Activated naive CD4-positive, alpha-beta T cell treated with anti-CD3 and anti-CD28 coated beads, Interleukin-2, amount 50 U/mL, for 24 hours (primary cell): Measurements from ENCODE around the gene TCF12.

Experiments used
- H3K27ac Mint-ChIP-seq: one replicate; pipeline ENCODE4 v1.8.0; 2021; ENCODE audit warnings: mild to moderate bottlenecking, mixed read lengths
- H3K27me3 Mint-ChIP-seq: one replicate; pipeline ENCODE4 v1.8.0; 2021; ENCODE audit warnings: mixed read lengths
- H3K36me3 Mint-ChIP-seq: one replicate; pipeline ENCODE4 v1.8.0; 2021; ENCODE audit warnings: mixed read lengths
- H3K4me1 Mint-ChIP-seq: one replicate; pipeline ENCODE4 v1.8.0; 2021; ENCODE audit warnings: mixed read lengths
- H3K4me3 Mint-ChIP-seq: one replicate; pipeline ENCODE4 v1.8.0; 2021; ENCODE audit warnings: mild to moderate bottlenecking, mixed read lengths
- H3K9me3 Mint-ChIP-seq: one replicate; pipeline ENCODE4 v1.8.0; 2021; ENCODE audit warnings: mixed read lengths

Gene TCF12

DNA sequence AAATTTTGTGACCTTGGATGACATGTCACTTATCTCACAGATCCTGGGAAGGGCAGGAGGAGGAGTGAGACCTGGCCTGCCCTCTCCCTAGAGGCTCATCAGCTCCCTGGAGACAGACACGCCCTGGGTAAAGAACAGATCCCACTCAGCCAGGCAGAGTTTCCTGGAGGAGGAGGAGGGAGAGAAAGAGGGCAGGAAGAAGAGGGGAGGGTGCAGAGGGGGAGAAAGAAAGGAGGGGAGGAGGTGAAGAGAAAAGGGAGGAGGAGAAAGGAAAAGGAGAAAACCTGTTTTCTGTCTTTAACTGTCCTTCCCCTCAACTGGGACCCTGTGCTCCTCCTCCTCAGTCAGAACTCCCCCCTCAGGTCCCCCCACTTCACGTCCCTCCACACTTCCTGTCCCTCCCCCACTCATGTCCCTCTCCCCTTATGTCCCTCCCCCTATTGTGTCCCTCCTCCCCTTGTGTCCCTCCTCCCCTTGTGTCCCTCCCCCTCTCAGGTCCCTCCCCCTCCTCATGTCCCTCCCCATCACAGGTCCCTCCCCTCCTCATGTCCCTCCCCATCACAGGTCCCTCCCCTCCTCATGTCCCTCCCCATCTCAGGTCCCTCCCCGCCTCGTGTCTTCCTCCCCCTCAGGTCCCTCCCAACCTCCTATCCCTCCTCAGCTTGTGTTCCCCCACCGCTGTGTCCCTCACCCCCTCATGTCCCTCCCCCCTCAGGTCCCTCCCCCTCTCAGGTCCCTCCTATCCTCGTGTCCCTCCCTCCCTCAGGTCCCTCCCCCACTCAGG, 405.6 kb downstream of the TCF12 start:
- no peak overlapping the region for H3K27ac Mint-ChIP-seq
- no peaks in the 10 kb centered on the region for H3K36me3 Mint-ChIP-seq
- no peak overlapping the region for H3K4me3 Mint-ChIP-seq
- no peaks in the 10 kb centered on the region for H3K9me3 Mint-ChIP-seq
- H3K4me1 Mint-ChIP-seq: peaks cover 4% of the 10 kb centered on the region
- no peaks in the 10 kb centered on the region for H3K27me3 Mint-ChIP-seq

DNA sequence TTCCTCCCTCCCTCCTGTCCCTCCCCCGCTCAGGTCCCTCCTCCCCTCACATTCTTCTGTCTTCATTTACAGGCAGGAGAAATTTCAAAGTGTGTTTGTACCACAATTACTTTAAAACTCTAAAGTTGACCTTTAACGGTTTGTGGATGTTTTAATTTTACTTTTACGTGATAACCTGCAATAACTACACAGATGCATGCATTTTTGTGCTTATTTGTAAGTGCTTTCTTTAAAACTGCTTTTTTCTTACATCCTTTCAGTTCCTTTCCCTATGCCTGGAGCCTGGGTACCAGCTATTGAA, 406.1 kb downstream of the TCF12 start:
- Mint-ChIP-seq H3K4me1 (peaks cover 4% of the 10 kb centered on the region), H3K27ac (no peak overlapping the region), H3K27me3 (peaks cover under 1% of the 10 kb centered on the region), H3K4me3 (no peak overlapping the region), H3K9me3 (no peaks in the 10 kb centered on the region), H3K36me3 (no peaks in the 10 kb centered on the region)

DNA sequence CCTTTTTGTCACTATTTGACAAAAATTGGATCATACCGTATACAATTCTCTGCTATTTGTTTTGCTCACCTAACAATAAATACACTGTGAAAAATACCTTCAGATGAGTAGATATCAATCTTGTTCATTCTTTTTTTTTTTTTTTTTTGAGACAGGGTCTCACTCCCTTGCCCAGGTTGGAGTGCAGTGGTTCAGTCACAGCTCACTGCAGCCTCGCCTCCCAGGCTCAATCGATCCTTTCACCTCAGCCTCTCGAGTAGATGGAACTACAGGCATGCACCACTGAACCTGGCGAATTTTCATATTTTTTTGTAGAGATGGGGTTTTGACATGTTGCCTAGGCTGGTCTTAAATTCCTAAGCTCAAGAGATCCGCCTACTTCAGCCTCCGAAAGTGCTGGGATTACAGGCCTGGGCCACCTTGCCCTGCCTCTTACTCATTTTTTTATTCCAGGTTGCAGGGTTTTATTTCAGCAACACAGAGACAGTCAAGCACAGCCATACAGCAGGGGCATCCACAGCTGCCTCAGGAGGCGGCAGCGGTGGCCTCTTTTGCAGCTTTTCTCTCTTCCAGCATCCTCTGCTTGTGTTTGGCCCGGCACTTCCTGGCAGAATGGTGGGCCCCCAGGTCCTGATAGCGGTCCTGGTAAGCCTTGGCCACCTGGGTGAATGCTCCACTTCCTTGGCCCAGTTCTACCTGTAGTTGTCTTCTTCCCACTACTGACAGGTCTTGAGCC, 406.7 kb downstream of the TCF12 start:
- H3K4me1 Mint-ChIP-seq: peaks cover 4% of the 10 kb centered on the region
- H3K27me3 Mint-ChIP-seq: peaks cover 1% of the 10 kb centered on the region
- H3K4me3 Mint-ChIP-seq: no peak overlapping the region
- H3K9me3 Mint-ChIP-seq: no peaks in the 10 kb centered on the region
- no peaks in the 10 kb centered on the region for H3K36me3 Mint-ChIP-seq
- no peak overlapping the region for H3K27ac Mint-ChIP-seq

DNA sequence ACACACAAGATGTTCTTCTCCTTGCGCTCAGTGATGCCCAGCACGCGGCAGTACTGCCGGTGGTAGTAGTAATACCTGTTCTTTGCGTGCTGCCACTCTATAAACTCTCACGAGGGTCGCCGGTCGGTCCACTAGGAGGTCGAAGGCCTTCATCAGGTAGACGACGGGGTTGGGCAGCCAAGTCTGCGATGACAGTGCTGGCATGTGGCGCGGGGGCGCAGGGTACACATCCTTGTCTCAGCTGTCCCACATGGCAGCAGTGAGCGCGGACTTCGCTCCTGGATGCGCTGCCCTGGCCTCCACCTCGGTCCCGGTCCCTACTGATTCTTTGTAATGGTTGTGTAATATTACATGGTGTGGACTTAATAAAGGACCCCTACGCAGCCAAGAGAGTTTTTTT, 407.8 kb downstream of the TCF12 start:
- H3K4me1 Mint-ChIP-seq: peaks cover 9% of the 10 kb centered on the region
- no peak overlapping the region for H3K27ac Mint-ChIP-seq
- peaks cover 4% of the 10 kb centered on the region for H3K27me3 Mint-ChIP-seq
- no peaks in the 10 kb centered on the region for H3K9me3 Mint-ChIP-seq
- H3K36me3 Mint-ChIP-seq: no peaks in the 10 kb centered on the region
- no peak overlapping the region for H3K4me3 Mint-ChIP-seq

DNA sequence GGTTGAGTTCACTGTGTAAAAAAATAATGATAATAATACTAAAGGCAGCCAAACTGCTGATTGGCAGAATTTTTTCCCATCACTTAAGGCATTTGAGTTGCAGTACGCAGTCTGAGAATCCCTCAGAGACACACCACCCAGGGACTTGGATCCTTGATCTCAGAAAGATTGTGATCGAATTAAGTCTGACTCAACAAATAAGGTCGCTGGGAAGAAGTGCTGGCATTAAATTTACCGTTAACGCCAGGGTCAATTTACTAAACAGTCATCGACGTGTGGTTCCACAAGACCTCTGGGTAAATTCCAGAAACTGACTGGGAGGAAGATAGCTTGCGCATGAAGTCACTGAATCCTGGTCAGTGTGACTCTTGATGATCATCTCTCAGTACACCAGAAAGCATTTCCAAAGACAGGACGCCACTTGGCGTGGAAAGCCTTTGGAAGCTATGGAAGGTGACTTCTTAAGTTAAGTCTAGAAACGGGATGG, 409.6 kb downstream of the TCF12 start:
- Mint-ChIP-seq H3K9me3 (no peaks in the 10 kb centered on the region), H3K27ac (no peak overlapping the region), H3K27me3 (peaks cover 6% of the 10 kb centered on the region), H3K4me1 (peaks cover 5% of the 10 kb centered on the region), H3K36me3 (no peaks in the 10 kb centered on the region), H3K4me3 (no peak overlapping the region)

DNA sequence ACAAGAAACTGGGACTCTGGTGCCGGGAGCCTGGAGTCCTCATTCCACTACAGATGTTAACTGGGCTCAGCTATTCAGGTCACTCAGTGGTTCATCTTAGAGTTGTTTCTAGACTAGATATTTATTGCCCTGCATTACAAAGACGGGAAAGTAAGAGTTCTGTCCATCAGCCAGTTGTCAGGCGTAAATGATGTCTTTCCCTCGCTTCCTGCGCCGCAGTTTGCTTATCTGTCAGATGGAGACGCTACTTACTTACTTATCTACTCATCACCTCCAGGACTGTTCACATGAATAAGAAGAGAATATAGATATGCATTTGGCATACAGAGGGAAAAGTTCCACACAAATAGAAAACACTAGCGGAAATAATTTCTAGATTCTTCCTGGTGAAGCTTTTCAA, 410.0 kb downstream of the TCF12 start:
- Mint-ChIP-seq H3K27ac (no peak overlapping the region), H3K27me3 (peaks cover 6% of the 10 kb centered on the region), H3K4me1 (peaks cover 5% of the 10 kb centered on the region), H3K9me3 (no peaks in the 10 kb centered on the region), H3K36me3 (no peaks in the 10 kb centered on the region), H3K4me3 (no peak overlapping the region)

DNA sequence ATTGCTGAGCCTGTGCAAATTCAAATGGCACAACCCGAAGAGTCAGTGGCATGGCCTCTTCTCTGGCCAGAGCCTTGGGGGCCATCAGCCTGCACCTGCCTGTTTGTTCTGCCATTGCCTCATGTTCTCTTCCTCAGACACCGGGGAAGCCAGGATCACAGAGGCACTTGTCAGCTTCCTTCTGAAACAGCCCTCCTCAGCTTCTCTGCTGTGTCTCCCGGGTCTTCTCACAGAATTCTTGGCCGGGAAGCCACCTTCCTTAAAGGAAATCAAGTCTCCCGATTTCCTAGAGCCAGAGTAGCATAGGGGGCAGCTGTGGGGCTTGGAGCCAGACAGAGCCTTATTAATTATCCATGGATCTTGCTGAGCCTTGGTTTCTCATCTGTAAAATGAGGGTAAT, 410.5 kb downstream of the TCF12 start:
- no peak overlapping the region for H3K4me3 Mint-ChIP-seq
- H3K27ac Mint-ChIP-seq: no peak overlapping the region
- H3K9me3 Mint-ChIP-seq: no peaks in the 10 kb centered on the region
- H3K36me3 Mint-ChIP-seq: no peaks in the 10 kb centered on the region
- H3K4me1 Mint-ChIP-seq: peaks cover 5% of the 10 kb centered on the region
- H3K27me3 Mint-ChIP-seq: peaks cover 6% of the 10 kb centered on the region

DNA sequence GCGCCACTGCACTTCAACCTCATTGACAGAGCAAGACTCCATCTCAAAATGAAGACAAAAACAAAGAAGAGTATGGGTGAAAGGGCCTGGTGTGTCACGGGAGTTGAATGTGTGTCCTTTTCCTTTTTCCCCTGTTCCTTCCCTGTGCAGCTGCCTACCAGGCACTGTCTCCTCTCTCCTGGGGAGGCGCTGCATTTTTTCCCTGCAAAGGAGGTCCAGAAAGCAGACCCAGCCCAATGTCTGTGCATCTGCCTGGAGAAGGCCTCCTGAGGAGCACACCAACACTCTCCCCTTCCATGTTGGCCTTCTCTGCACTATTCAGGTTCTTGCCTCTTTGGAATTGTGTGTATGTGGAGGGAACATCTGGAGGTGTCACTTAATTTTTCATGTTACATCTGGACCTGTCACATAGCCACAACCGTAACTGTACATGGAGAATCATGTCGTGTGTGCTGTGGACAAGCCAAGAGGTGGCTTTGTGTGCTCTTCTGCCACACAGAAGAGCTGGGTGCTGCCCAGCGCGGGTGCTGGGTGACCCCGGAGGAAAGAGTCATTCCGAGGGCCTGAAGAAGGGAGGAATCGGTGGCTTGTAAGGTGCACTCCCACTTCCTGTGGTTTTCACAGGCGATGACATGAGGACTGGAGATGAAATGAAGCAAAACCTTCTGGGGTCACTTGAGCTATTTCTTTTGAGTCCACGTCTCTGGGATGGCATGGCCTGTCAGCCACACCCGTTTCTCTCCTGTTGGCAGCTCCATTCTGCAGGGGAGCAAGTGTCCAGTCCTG, 411.3 kb downstream of the TCF12 start:
- H3K27ac Mint-ChIP-seq: no peak overlapping the region
- H3K36me3 Mint-ChIP-seq: no peaks in the 10 kb centered on the region
- peaks cover 6% of the 10 kb centered on the region for H3K27me3 Mint-ChIP-seq
- no peaks in the 10 kb centered on the region for H3K9me3 Mint-ChIP-seq
- peaks cover 5% of the 10 kb centered on the region for H3K4me1 Mint-ChIP-seq
- H3K4me3 Mint-ChIP-seq: no peak overlapping the region

DNA sequence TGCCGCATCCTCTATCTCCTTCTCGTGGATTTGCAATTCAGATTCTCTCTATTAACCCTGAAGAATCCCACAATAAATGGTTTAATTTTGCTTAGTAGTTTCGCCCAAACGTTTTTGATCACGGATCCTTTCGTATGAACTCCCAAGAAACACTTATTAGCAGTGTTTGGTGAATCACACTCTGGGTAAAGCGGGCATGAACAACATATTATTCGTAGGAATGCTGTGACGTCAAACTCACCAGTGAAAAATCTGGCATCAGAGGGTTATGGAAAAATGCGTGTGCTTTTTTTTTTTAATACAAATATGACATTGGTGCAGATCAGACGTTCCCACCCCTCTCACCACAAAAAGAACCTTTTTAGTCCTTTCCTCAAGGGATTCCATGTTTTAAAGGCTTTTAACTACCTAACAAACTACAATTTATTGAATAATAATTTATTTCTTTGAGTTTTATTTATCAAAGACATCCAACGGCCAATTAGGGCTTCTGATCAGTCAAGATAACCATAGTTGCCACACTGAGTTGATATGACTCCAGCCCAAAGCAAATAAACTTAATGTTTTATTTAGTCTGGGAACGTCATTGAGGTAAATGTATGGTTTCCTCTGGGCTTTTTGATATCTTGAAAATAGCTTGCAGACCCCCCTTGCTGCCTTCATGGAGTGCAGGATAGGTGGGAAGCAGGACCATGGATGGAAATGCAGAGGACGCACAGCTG, 412.3 kb downstream of the TCF12 start:
- peaks cover 5% of the 10 kb centered on the region for H3K4me1 Mint-ChIP-seq
- no peak overlapping the region for H3K27ac Mint-ChIP-seq
- no peak overlapping the region for H3K4me3 Mint-ChIP-seq
- H3K36me3 Mint-ChIP-seq: no peaks in the 10 kb centered on the region
- H3K9me3 Mint-ChIP-seq: no peaks in the 10 kb centered on the region
- peaks cover 6% of the 10 kb centered on the region for H3K27me3 Mint-ChIP-seq

DNA sequence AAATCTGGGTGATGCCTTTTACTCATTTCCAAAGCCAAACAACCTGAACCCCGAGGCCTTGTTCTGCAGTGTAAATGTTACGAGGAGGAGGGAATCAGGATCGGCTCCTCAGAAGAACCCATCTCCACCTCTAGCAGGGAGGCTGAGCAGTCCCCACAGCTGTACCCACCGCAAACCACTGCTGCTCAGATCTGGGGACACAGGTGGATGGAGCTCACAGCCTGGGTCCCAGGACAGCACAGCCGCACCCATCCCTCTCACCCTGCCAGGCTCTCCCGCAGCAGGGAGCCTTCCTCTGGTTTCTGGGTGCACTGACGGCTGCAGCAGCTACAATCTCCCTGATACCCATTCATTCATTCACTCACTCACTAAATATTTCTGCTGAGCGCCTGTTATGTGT, 413.9 kb downstream of the TCF12 start:
- Mint-ChIP-seq H3K9me3 (no peaks in the 10 kb centered on the region), H3K27ac (no peak overlapping the region), H3K36me3 (no peaks in the 10 kb centered on the region), H3K27me3 (peaks cover 6% of the 10 kb centered on the region), H3K4me1 (peaks cover 5% of the 10 kb centered on the region), H3K4me3 (no peak overlapping the region)

DNA sequence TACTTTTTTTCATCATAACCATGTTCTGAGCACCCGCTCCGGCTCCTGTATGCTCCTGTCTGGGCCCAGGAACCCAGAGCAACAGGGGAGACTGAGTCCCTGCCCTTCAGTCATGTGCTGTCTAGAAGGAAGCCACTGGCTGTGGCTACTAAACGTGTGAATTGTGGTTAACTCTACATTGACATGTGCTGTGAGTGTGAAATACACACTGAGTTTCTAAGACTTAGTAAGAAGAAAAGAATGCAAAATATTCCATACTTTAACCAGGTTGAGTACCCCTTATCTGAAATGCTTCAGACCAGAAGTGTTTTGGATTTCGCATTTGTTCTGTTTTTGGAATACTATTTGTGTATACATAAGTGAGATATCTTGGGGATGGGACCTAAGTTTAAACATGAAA, 415.0 kb downstream of the TCF12 start:
- Mint-ChIP-seq H3K4me1 (peaks cover 5% of the 10 kb centered on the region), H3K36me3 (no peaks in the 10 kb centered on the region), H3K4me3 (no peak overlapping the region), H3K9me3 (no peaks in the 10 kb centered on the region), H3K27me3 (peaks cover 8% of the 10 kb centered on the region), H3K27ac (no peak overlapping the region)

DNA sequence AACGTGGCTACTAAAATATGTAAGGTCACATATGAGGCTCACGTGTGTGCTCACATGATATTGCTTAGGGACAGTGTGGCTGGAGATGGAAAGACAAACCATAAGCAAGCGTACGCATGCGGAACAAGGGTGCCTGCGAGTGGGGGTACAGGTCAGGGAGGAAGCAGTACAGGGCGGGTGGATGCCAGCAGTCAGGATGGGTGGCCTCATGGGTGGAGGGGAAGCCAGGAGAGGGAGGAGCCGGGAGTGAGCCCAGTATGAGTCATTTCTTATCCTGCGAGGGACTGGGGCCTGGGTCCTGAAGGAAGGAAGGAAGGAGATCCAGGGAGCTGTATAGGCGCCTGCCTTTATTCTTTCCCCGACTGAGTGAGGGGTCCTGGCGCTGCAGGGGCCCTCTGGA, 415.8 kb downstream of the TCF12 start:
- no peak overlapping the region for H3K4me3 Mint-ChIP-seq
- no peaks in the 10 kb centered on the region for H3K9me3 Mint-ChIP-seq
- peaks cover 5% of the 10 kb centered on the region for H3K4me1 Mint-ChIP-seq
- no peak overlapping the region for H3K27ac Mint-ChIP-seq
- no peaks in the 10 kb centered on the region for H3K36me3 Mint-ChIP-seq
- H3K27me3 Mint-ChIP-seq: peaks cover 10% of the 10 kb centered on the region

DNA sequence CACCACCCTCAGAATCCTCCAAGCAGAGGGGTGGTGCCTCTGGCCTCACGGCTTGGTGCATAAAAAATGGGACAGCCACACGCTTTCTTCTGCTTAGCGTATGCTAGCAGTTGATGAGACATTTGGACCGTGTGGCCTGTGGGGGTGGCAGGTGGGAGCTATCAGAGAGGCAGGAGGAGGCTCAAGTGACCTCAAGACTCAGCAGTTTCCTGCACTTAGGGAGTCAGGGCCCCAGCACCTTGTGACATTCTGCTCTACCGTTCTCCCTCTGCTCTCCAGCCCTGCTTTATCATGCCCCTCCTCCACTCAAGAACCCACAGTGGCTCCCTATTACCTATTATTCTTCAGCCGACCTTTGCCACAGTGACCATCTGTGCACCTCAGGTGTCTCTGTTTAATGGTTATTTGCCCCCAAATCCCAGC, 416.9 kb downstream of the TCF12 start:
- Mint-ChIP-seq H3K27me3 (peaks cover 9% of the 10 kb centered on the region), H3K27ac (peak overlapping the region; percentile 23), H3K36me3 (no peaks in the 10 kb centered on the region), H3K9me3 (no peaks in the 10 kb centered on the region), H3K4me3 (no peak overlapping the region), H3K4me1 (peaks cover 3% of the 10 kb centered on the region)

DNA sequence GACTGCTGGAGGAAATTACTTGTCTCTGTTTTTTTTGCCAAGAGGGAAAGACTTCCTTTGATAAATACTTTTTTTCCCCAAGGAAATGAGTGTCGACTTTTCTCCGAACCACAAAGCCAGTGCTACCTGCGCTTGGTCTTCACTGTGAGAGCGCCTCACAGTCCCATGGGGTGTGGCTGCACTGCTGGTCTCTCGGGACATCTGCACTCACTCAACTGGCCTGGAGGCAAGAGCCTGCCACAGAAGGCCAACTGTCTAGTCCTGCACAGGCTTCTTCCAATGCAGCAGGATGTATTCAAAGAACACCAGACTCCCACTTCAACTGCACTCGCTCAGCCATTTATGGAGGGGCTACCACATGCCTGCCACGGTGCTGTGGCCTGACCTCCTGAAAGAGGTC, 417.3 kb downstream of the TCF12 start:
- Mint-ChIP-seq H3K27me3 (peaks cover 6% of the 10 kb centered on the region), H3K4me3 (no peak overlapping the region), H3K36me3 (no peaks in the 10 kb centered on the region), H3K9me3 (no peaks in the 10 kb centered on the region), H3K27ac (peak overlapping the region; percentile 23), H3K4me1 (no peaks in the 10 kb centered on the region)

DNA sequence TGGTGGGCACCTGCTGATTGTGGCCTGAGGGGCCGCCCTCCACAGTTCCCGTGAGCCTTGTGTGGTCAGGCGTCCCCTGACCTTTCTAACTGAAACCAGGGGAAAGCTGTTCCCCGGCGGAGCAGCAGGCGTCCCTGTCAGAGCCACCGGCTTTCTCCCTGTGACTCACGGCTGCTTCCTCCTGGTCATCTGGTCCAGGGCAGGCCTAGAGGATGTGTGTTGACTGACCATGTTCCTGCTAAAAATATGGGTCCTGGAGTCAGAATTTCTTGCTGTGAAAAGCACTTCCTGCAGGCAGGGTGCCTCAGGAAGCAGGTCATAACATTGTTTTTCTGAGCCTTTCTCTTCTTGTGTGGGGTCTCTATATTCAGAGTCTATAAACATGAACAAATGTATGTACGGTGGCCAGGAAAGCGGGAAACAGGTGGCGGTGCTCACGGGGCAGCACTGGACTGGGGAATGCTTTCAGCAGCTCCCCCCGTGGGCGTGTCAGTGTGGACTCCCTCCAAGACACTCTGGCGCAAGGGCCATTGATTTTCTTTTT, 419.5 kb downstream of the TCF12 start:
- Mint-ChIP-seq H3K9me3 (no peaks in the 10 kb centered on the region), H3K4me3 (no peak overlapping the region), H3K27me3 (peaks cover 4% of the 10 kb centered on the region), H3K4me1 (no peaks in the 10 kb centered on the region), H3K36me3 (no peaks in the 10 kb centered on the region), H3K27ac (no peak overlapping the region)
